HG02970 (cell line): ENCODE measurements around the gene CAPNS2.

ENCODE experiments used
- ATAC-seq: cut with Tn5 transposase; IDR thresholded peaks from one replicate; pipeline ENCODE4 v1.9.1; 2021; ENCODE audit warnings: mild to moderate bottlenecking, moderate library complexity, moderate number of reproducible peaks; ENCODE audit not compliant: unreplicated experiment, low FRiP score

Gene CAPNS2

DNA sequence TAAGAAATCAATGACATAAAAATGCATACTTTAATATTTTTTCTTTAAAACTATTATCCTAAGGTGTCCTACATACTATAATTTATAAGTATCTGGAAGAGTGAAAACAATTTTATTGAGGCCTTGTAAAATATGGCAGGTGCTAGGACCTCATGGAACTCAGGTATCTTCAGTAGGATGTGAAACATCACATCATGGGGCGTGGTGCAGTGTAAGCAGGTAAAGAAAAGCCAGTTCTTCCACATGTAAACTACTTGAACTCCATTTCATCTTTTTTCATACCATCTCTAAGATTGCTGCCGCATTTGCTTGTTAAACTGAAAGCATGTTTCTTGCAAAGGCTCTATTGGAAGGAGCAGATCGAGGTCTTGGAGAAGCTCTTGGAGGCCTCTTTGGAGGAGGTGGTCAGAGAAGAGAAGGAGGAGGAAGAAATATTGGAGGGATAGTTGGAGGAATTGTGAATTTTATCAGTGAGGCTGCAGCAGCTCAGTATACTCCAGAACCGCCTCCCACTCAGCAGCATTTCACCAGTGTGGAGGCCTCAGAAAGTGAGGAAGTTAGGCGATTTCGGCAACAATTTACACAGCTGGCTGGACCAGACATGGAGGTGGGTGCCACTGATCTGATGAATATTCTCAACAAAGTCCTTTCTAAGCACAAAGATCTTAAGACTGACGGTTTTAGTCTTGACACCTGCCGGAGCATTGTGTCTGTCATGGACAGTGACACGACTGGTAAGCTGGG, at the start of gene CAPNS2:
CAPNS2 (plus strand) TSS at position 253 of the 744 bp plus-strand sequence; CDS start at position 326, 73 bp downstream.
- ATAC-seq, result no peak

DNA sequence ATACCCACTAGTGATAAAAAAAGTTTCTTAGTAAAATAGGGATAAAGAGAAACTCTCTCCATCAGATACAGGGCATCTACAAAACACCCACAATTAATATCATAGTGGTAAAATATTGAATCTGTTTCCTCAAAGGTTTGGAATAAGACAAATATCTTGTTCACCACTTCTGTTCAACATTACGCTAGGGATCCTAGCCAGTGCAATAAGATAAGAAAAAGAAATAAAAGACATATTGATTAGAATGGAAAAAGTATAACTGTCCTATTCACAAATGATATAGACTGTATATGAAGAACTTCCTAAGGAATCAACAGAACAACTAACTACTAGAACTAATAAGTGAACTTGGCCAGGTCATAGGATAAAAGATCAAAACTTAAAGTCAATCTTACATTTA, 44.7 kb upstream of the CAPNS2 start:
- ATAC-seq, result no peak

DNA sequence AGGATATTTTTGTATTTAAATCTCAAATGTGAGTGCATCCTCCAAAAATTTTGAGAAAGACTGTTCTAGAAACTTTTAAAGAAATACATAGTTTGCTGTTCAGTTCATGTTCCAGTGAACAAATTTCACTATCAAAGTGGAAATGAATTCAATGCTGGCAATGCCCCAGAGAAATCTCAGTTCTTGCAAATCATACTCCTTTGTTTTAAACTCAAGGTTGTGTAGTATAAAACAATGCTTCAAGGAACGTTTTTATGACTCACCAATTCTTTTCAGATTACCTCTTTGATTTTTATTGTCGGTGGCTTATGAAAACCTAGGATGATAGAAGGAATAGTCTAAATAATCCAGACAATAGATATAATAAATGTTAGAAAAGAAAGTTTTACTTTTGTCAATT, 40.0 kb upstream of the CAPNS2 start:
- ATAC-seq, result no peak

DNA sequence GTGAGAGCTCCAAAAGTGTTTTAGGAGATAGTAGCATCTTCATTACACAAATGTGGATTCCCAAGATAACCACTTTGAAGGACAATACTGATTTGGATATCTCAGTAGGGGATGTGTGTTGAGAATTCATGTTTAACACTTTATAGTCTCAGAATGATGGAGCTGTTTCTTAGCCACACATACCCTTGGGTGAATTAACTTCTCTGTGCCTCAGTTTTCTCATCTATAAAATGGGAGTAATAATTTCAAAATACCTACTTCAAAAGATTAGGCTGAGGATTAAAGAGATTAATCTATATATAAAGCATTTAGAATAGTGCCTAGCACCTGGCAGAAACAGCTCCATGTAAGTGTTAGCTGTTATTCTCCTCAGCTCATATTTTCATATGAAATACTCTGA, 38.6 kb upstream of the CAPNS2 start:
- no peak for ATAC-seq

DNA sequence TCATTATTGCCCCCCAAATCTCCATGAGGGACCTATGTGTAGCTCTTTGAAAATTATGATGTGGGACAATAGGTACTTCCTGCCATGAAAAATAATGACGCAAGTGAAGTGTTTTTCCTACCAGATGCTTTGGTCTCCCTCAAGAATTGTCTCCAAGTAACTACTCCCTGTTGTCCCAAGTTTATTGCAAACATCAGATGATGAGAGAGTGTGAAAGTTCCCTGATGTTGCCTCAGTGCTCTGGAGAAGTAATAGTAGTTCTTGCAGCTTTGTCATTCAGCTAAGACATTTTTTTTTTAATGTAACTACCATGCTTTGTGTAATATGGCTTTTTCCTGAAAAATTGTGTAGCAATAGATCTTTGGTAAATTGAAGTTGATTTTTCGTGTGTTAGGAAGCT, 37.5 kb upstream of the CAPNS2 start:
- ATAC-seq, result no peak

DNA sequence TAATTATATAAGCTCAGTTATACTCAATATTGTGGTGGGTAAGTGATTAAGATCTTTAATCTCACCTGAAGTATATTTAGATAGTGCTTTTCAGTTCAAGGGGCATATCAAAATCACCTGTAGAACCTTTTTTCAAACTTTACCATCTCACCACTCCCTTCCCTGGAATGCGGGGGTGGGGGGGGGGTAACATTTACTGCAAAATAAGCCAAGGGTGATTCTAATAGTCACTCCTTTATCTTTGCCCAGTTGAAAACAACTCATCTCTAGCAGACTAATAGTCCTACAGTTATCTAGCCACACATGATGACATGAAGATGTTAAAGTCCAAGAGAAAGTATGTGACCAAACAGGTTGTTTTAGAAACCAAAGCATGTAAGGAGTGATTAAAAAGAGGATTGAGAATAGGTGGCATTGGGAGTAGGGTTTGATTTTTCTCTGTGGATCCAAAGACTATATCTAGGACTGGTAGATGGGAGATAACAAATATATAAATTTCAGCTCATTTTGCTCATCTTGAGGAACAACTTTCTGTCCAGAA, 36.1 kb upstream of the CAPNS2 start:
- ATAC-seq, result no peak

DNA sequence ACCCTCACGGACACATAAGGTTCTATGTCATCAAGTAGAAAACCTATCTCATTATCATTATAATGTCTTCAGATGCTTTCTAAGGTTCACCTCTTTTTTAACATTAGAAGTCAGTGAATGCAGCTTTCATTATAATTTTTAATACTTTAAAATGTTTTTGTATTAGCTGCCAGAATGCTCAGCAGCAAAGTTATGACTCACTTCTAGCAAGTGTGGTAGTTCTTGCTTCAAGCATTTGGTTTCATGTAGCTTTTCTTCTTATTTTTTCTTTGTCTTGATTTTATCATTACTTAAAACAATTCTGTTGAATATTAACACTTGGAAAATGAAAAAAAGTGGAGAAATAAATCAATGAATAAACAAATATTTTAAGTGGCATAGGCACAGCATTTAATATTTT, 34.3 kb upstream of the CAPNS2 start:
- ATAC-seq, result no peak

DNA sequence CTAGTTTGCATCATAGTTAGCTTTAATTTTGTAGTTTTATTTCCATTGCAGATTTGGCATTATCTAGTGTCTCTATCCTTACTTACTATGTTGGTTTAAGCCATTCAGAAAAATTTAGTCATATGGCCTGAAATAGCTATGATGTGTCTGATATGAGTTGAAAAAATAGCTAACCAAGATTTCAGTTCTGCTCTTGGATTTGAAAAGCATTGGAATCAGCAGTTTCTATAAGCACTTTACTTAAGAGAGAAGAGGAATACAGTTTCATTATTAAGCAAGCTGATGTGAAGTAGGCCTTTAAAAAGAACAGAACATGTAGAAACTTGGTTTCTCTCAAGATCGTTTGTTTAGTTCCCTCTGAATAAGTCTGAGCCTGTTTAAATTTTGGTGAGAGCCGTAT, 31.7 kb upstream of the CAPNS2 start:
- ATAC-seq, result no peak

DNA sequence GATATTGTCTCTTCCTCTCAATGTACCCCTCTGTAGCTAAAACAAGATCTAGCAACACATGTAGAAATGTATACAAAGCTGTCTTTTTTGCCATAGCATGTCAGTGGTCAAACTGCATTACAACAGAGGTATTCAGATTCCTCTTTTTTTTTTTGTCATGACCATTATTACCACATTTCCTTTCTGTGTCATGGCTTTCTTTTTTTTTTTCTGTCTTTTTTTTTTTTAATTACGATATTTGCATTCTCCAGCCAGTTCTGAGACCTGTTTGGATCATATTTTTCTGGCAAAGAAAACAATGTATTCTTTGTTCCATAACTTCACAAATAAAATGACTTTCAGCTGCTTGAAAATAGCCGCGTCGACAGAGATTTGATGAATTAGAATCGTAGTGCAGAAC, 27.4 kb upstream of the CAPNS2 start:
- no peak for ATAC-seq

DNA sequence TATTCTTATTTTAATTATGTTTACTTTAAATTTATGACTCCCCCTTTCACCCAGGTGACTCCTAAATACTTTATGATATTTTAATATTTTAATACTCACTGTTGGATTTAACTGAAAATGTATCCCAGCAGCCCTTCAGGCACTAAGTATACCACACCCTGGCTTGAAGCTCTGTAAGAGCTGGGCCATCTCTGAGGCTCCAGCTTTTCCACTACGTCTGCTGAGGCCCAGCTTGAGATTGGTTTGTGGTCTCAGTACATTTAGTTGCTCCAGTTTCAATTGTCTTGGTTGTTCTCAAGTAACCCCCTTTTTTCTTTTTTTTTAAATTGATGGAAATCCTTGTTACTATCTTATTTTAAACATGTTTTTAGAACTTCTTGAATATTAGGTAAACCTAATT, 27.0 kb upstream of the CAPNS2 start:
- no peak for ATAC-seq

DNA sequence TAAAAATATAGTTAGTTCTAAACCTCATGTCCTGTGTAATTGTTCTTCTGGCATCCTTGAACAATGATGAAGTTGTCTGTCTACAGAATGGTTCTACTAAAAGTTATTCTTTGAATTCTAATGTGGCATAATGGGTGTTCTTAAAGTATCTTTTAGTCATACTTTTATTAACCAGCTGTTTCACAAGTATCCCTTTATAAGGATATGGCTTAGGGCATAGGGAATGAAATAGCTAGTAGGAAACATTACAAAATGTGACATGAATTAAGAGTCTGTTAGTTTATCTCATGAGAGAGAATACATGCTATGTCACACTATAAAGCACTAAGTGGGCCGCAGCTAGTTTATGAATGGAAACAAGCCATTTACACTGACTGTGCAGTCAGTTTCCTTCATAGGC, 26.3 kb upstream of the CAPNS2 start:
- no peak for ATAC-seq

DNA sequence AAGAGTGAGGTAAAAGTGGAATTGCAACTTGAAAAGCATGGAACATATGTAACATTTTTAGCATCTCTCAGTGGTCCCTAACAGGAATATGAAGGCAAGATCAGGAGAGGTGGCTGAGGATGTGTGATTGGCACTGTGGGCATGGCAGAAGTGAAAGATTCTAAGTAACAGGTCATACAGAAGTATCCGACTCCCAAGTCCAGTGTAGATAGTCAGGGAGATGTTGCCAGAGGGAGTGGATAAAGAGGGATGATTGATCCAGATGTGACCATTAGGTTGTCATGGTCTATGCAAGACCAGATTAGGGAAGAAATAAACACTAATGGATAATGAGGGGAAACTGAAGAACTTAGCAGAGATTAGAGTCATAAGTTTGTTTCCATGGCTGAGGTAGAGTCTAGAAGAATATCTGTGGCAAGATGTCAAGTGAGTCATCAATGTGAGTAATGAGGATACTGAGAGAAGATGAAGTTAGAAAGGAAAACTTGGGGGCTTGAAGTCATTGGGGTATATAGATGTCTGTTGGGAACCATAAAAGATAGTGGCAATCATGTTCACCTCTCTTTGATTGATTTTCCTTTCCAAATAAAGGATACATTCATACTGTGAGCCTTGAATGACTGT, 23.9 kb upstream of the CAPNS2 start:
- no peak for ATAC-seq

DNA sequence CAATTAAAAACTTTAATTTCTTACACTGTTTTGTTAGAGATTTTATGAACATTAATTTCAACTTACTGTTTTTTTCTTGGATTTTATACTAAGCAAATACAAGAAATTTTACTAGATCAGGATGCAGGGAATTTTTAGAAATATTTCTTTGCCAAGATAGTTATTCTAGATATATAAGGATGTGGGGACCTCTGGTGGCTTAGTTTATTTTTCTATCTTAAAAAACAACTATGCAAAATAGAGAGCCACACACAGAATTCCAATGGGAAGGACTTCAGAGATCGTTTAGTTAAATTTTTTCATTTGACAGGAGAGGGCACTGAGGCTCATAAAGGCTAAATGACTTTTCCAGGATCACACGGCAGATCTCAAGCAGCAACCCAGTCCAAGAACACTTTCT, 23.0 kb upstream of the CAPNS2 start:
- no peak for ATAC-seq

DNA sequence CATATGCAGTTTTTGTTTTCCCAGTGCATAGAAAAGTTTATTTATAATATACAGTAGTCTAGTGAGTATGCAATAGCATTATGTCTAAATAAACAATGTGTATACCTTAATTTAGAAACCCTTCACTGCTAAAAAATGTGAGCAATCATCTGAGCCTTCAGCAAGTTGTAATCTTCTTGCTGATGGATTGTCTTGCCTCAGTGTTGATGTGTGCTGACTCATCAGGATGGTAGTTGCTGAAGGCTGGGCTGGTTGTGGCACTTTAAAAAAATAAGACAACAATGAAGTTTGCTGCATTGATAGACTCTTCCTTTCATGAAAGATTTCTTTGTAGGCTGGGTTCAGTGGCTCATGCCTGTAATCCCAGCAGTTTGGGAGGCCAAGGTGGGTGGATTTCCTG, 13.9 kb upstream of the CAPNS2 start:
- ATAC-seq, result no peak

DNA sequence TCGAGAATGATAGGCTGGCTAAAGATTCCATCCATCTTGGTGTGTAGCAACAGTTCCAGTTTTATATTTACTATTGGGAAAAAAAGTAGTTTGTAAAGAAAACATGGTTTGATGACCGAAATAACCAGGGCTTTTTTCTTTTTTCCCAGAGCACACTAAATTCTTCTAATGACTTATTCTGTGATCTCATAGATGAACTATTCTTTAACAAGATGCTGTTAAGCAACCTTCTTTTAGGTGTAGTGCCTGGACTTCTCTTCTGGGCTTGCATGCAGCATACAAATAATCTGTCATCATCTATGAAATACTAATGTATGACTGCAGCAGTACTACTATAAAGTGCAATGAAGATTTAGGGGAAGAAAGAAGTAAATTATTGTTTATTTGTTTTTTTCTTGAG, 11.0 kb upstream of the CAPNS2 start:
- ATAC-seq, result no peak

DNA sequence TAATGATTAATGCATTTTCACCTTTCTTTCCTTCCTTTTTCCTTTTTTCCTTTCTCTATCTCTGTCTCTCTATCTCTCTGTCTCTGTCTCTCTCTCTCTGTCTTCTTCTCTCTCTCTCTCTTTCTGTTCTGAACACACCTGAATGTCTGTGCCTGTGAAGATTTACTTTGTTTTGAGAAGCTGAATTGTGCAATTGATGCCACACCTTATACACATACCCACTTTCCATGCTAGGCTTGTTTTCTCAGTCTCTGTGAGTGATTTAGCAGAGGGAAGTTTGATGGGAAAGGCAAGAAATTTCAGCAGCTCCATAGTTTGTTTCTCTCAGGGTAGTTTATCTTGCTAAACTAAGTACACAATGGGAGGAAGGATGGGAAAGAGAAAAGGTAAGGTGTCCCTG, 9.3 kb upstream of the CAPNS2 start:
- ATAC-seq, result no peak

DNA sequence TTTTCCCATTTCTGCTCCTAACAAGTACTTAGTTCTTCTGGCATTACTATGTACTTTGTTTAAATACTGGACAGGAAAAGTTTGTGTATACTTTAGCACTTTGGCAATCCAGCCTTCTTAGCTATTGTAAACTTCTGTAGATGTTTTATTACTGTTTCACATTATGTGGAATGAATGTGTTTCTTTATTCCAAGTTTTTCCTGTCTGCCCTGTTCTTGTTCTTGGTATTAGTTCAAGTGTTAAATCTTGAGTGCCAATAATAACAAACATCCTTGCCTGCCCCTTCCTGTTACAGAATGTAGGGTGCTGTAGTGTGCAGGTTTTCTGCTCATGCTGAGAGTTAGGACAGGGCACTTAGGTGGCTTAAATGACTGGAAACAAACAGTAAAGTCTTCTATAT, 7.3 kb upstream of the CAPNS2 start:
- ATAC-seq, result no peak

DNA sequence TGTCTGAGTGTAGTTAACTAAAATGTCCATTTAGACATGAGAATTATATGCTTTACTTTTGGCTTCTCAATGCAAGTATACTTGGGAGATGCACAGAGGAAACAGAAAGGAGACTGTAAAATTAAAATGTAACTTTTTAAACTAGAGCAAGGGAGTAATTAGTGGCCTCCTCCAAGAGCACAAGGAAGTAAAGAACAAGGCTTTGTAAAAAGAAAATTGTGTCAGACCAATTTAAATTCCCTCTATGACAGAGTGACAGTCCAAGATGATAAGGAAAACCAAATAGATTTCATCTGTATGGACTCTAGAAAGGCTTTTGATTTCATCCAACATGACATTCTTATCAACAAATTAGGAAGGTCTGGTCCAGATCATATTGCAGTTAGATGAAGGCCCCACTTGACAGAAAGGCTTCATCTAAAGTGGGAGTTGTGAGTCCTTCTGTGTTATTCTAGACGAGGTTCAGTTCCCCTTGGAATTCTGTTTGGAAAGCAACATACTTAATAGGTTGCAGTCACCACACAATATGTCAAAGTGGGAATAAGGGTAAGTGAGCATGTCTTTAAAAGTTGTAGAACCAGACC, 6.5 kb upstream of the CAPNS2 start:
- ATAC-seq, result no peak

DNA sequence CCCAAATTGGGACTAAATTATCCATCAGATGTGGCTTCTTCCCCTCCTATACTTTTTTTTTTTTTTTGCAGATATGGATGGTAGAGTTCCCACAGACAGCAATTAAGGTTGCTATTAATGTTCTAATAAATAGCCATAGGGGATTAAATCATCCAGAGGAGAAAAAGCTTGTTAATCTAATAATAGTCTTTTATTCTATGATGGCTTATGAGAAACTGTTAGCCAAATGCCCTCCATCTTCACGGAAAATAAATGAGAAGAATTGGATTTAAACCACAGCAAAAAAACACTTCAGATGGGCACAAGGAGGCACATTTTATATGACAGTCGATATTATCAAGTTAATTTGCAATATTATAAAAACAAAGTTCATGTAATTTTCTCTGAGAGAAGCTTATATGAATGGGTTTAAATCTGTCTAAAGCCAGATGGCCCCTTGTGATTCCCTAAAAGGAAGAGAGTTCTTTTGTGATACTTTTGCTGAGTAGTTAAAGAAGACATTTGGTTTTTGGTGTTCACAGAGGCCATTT, 5.1 kb upstream of the CAPNS2 start:
- no peak for ATAC-seq

DNA sequence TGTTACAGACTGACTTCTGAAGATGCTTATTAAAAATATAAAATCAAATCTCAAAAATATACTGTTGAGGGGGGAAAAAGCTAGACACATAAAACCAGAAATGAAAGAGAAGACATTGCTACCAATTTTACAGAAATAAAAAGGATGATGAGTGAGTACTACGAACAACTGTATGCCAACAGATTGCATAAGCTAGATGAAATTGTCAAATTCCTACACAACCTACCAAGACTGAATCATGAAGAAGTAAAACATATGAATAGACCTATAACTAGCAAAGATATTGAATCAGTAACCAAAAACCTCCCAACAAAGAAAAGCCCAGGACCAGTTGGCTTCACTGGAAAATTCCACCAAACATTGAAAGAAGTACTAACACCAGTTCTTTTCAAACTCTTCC, 3.5 kb upstream of the CAPNS2 start:
- ATAC-seq, result no peak

DNA sequence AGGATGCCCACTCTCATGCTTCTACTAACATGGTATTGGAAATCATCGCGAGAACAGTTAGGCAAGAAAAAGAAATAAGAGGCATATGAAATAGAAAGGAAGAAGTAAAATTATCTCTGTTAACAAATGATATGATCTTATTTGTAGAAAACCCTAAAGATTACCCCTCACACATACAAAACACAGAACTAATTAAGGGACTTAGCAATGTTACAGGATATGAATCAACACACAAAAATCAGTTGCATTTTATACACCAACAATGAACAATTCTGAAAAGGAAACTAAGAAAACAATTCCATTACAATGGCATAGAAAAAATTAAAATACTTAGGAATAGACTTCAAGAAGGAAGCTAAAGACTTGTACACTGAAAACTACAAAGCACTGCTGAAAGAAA, 2.7 kb upstream of the CAPNS2 start:
- ATAC-seq, result no peak

DNA sequence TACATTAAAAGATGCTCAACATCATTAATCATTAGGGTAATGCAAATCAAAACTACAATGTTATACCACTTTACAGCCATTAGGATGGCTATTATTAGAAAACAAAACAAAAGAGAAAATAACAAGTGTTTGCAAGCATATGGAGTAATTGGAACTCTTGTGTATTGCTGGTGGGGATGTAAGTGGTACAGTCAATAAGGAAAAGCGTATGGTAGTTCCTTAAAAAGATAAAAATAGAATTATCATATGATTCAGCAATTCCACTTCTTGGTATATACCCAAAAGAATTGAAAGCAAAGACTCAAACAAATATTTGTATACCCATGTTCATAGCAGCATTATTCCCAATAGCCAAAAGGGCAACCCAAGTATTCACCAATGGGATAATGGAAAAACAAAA, 1.4 kb upstream of the CAPNS2 start:
- ATAC-seq, result no peak
